ENCODE data around the gene SLC5A9. TPM values are rescaled to one million over a fixed set of nuclear protein-coding genes. Genes with fewer than 3 reads are reported as not detected.

SLC5A9 gene
- total RNA-seq, 1 experiment from 2014 or later = not detected

- TF ChIP-seq CTCF (conservative IDR thresholded peaks at IDR 0.05) = no peak
These were observed 6.6 kb upstream of the SLC5A9 start for GRCh38 chr1:48215889-48216288.

More at GRCh38 chr1:48215889-48216288, 6.6 kb upstream of the SLC5A9 start:
- Mint-ChIP-seq H3K36me3 (ENCODE audit: insufficient read depth in 1 of 3, low read depth in 3 of 3) (peaks cover 0 to 13% (median 10%) of the 10 kb centered on the region in 3 experiments; a peak in 5 of 7 replicates), H3K4me3 (no peak overlapping the region), H3K27me3 (ENCODE audit: low read depth) (peaks cover 1% of the 10 kb centered on the region; the same call in 1 of the 2 replicates), H3K27ac (peak overlapping the region in 1 of 3 experiments; percentile 5; a peak in 1 of 7 replicates), H3K4me1 (peaks cover 41 to 53% of the 10 kb centered on the region in 2 experiments), H3K9me3 (peaks cover 10 to 12% of the 10 kb centered on the region in 2 experiments)
- no peak overlapping the region for H3K23ac ChIP-seq (ENCODE audit: insufficient read length, low read depth, low read length)
- no peak overlapping the region for H2BK20ac ChIP-seq (ENCODE audit: low read depth, low read length, poor library complexity, severe bottlenecking)
- H2AFZ ChIP-seq (ENCODE audit: low read length) = no peak overlapping the region
- no peak overlapping the region for H2BK12ac ChIP-seq (ENCODE audit: insufficient read length, low read depth, low read length)
- no peak overlapping the region for H3T11ph ChIP-seq (ENCODE audit: low read length)
- no peak overlapping the region for H3K14ac ChIP-seq (ENCODE audit: insufficient read depth, low read length)
- H3K79me2 ChIP-seq (ENCODE audit: insufficient read depth, low read length) = no peaks in the 10 kb centered on the region
- H3K18ac ChIP-seq (ENCODE audit: insufficient read length, low read depth, low read length) = no peak overlapping the region
- no peak overlapping the region for H4K8ac ChIP-seq (replicated peaks; ENCODE audit: insufficient read length, low read depth, low read length)
- H3K9me3 ChIP-seq (ENCODE audit: control insufficient read depth, low read depth, low read length) = no peaks in the 10 kb centered on the region
- no peaks in the 10 kb centered on the region for H3K79me1 ChIP-seq (ENCODE audit: insufficient read depth, low read depth, low read length, poor library complexity, severe bottlenecking)
- H2BK15ac ChIP-seq (ENCODE audit: low read depth, low read length) = no peak overlapping the region
- no CpG with 5 or more reads among the region's 2 CpGs for WGBS (ENCODE audit: extremely low coverage, insufficient read length, low lambda C conversion rate)
- no peak overlapping the region for H2BK5ac ChIP-seq (ENCODE audit: insufficient read length, low read length)
- H3K23me2 ChIP-seq (ENCODE audit: insufficient read length, low read depth, low read length, poor library complexity, severe bottlenecking) = no peaks in the 10 kb centered on the region
- no peak overlapping the region for H4K91ac ChIP-seq (ENCODE audit: insufficient read length, low read depth, low read length)
- H2AK5ac ChIP-seq (ENCODE audit: insufficient read length, low read length) = no peak overlapping the region
- no peak overlapping the region for H3K4me2 ChIP-seq (ENCODE audit: insufficient read depth, insufficient read length, low read length)
- H3K4ac ChIP-seq (ENCODE audit: low read depth, low read length) = no peak overlapping the region
- no peak overlapping the region for H3K27ac ChIP-seq (ENCODE audit: insufficient read length, low read depth, low read length)
- no peak overlapping the region for H2BK120ac ChIP-seq (ENCODE audit: low read depth, low read length, poor library complexity, severe bottlenecking)
- H4K20me1 ChIP-seq (ENCODE audit: control insufficient read depth, insufficient read depth, insufficient read length) = no peaks in the 10 kb centered on the region
- no peak overlapping the region for H4K5ac ChIP-seq (ENCODE audit: insufficient read length, low read depth, low read length)
- H3K27me3 ChIP-seq (ENCODE audit: insufficient read depth, low read length) = no peaks in the 10 kb centered on the region
- DNase-seq = no peak
- peaks cover 6% of the 10 kb centered on the region; the same call in 1 of the 2 replicates for H3K4me1 ChIP-seq (ENCODE audit: insufficient read depth, low read length)
- H3K9ac ChIP-seq (ENCODE audit: extremely low read depth, insufficient read length, low read length) = no peak overlapping the region
- H3K56ac ChIP-seq (ENCODE audit: insufficient read length, low read depth, low read length) = no peak overlapping the region

All from H9 (cell line).